ENCODE measurements around the gene NFU1.

The NFU1 gene

GRCh38 chr2:69436938-69437750, at the start of gene NFU1:
Gene NFU1, minus strand, starts transcription at chr2:69437435. Its CDS starts 13 bp downstream, at chr2:69437422.
- Mint-ChIP-seq H3K36me3 (peaks cover 17% of the 10 kb centered on the region), H3K4me3 (peak within 1 kb of the TSS; percentile 95), H3K27ac (peak within 1 kb of the TSS; percentile 99), H3K4me1 (peaks cover 32% of the 10 kb centered on the region), H3K27me3 (no peaks in the 10 kb centered on the region), H3K9me3 (peaks cover 11% of the 10 kb centered on the region)
- CTCF ChIA-PET: interaction anchor here (0.7 to 2.3 kb wide), 12 partner anchors 17 to 277 kb away, joined by 3 to 14 read pairs (median 4); partner anchors contain the start of gene AAK1
- peak; percentile 88 for DNase-seq

GRCh38 chr2:69483696-69484095, 46.5 kb upstream of the NFU1 start:
- no peak overlapping the region for H3K4me3 Mint-ChIP-seq
- CTCF ChIA-PET: no interaction called here
- no peaks in the 10 kb centered on the region for H3K9me3 Mint-ChIP-seq
- H3K36me3 Mint-ChIP-seq: peaks cover 62% of the 10 kb centered on the region
- H3K27me3 Mint-ChIP-seq: no peaks in the 10 kb centered on the region
- no peak overlapping the region for H3K27ac Mint-ChIP-seq
- no peak for DNase-seq
- peaks cover 6% of the 10 kb centered on the region for H3K4me1 Mint-ChIP-seq

DNA sequence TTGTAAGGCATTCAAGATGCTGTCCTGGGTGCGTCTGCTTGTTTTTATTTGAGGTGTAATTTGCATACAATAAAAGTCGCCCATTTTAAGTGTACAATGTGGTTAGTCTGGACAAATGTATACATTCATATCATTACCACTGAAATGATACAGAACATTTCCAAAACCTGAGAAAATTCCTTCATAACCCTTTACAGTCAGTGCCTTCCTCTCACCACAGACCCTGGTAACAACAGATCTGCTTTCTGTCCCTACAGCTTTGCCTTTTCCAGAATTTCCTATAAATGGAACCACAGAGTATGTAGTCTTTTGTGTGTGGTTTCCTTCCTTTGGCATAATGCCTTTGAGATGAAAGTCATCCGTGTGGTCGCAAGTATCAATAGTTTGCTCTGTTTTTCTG, 45.8 kb upstream of the NFU1 start:
- Mint-ChIP-seq H3K27me3 (no peaks in the 10 kb centered on the region), H3K4me1 (peaks cover 6% of the 10 kb centered on the region), H3K4me3 (no peak overlapping the region), H3K36me3 (peaks cover 61% of the 10 kb centered on the region), H3K9me3 (no peaks in the 10 kb centered on the region), H3K27ac (no peak overlapping the region)
- CTCF ChIA-PET: no interaction called here
- DNase-seq: no peak

GRCh38 chr2:69482471-69482870, 45.2 kb upstream of the NFU1 start:
- H3K36me3 Mint-ChIP-seq: peaks cover 60% of the 10 kb centered on the region
- no peak for DNase-seq
- CTCF ChIA-PET: no interaction called here
- no peak overlapping the region for H3K4me3 Mint-ChIP-seq
- no peaks in the 10 kb centered on the region for H3K27me3 Mint-ChIP-seq
- no peak overlapping the region for H3K27ac Mint-ChIP-seq
- peaks cover 12% of the 10 kb centered on the region for H3K4me1 Mint-ChIP-seq
- no peaks in the 10 kb centered on the region for H3K9me3 Mint-ChIP-seq

DNA sequence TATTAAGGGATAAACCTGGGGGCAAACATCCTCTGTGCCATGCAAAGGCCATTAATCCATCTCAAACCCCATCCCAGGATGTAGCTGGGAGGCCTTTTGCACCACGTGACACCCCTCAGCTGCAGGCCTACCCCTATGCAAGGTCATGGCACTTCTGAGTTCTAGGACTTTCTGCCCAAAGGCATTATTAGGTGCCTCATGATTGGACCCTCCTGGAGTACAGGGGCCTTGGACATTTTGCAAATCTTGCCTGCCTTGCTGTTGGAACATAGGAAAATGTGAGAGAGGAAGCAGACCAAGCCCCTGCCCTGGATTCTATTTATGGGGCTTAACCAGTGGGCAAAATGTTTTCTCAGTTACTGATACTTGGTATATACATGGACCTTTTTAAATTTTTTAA, 44.2 kb upstream of the NFU1 start:
- Mint-ChIP-seq H3K36me3 (peaks cover 62% of the 10 kb centered on the region), H3K27ac (no peak overlapping the region), H3K9me3 (no peaks in the 10 kb centered on the region), H3K4me3 (no peak overlapping the region), H3K4me1 (peaks cover 22% of the 10 kb centered on the region), H3K27me3 (no peaks in the 10 kb centered on the region)
- no peak for DNase-seq
- CTCF ChIA-PET: no interaction called here

DNA sequence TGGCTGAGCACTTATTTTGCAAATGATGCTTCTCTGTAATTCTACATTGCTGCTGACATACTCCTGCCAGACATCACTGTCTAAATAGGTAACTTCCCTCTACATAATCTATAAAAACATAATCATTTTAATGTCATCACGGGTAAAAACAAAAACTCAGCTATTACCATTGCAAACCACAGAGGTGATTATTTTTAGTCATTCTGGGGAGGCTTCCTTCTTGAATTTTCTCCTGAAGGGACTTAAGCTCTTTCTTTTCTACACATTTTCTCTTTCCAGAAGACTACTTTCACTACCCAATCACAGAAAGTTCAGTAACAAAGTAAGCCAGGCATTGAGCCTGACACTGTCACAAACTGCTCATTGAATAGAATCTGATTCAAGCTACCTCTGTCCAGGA, 40.4 kb upstream of the NFU1 start:
- Mint-ChIP-seq H3K4me3 (no peak overlapping the region), H3K27me3 (no peaks in the 10 kb centered on the region), H3K27ac (peak overlapping the region; percentile 60), H3K36me3 (peaks cover 58% of the 10 kb centered on the region), H3K4me1 (peaks cover 32% of the 10 kb centered on the region), H3K9me3 (no peaks in the 10 kb centered on the region)
- CTCF ChIA-PET: no interaction called here
- DNase-seq: no peak

DNA sequence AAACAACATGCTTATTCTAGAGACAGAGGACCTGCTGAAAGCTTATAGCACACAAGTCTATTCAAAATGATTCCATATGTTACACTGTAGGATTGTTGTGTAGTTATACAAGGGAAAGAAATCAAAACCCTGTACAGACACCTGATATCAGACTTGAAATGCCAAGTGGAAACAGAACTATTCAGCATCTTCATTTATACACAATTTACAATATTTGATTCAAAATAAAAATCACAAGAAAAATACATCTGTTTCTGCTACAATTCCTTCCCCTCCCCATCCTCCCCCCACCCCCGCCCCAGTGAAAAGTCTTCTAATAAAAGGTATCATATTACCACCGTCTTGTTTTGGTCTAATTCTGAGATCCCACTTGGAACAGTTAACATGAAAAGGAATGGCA, 37.5 kb upstream of the NFU1 start:
- Mint-ChIP-seq H3K27ac (no peak overlapping the region), H3K4me3 (no peak overlapping the region), H3K9me3 (no peaks in the 10 kb centered on the region), H3K4me1 (peaks cover 32% of the 10 kb centered on the region), H3K27me3 (no peaks in the 10 kb centered on the region), H3K36me3 (peaks cover 49% of the 10 kb centered on the region)
- no peak for DNase-seq
- CTCF ChIA-PET: no interaction called here

DNA sequence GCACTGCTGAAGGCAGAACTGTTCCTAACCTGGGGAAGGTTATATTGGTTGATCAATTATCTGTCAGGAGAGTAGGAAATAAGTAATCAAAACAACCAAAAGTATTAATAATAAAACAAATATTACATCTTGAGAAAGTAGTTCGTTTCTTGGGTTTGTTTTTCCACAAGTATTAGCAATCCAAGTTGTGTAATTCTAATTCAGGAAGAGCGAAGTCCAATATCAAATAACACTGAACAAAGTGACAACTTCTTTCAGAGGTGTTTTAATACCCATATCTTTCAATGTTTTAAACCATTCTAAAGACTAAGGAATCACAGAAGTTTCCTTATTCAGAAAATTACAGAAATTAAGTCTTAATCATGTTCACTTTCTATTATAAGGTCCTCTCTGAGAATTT, 34.6 kb upstream of the NFU1 start:
- no peaks in the 10 kb centered on the region for H3K27me3 Mint-ChIP-seq
- CTCF ChIA-PET: interaction anchor here (1.1 kb wide), 1 partner anchor 94 kb away, joined by 3 read pairs; no protein-coding TSS in a partner anchor
- no peak overlapping the region for H3K4me3 Mint-ChIP-seq
- no peak overlapping the region for H3K27ac Mint-ChIP-seq
- peaks cover 19% of the 10 kb centered on the region for H3K4me1 Mint-ChIP-seq
- no peak for DNase-seq
- peaks cover 33% of the 10 kb centered on the region for H3K36me3 Mint-ChIP-seq
- H3K9me3 Mint-ChIP-seq: no peaks in the 10 kb centered on the region

- CTCF ChIA-PET: no interaction called here
- no peak for DNase-seq
- peaks cover 11% of the 10 kb centered on the region for H3K4me1 Mint-ChIP-seq
- H3K9me3 Mint-ChIP-seq: no peaks in the 10 kb centered on the region
- no peak overlapping the region for H3K27ac Mint-ChIP-seq
- no peak overlapping the region for H3K4me3 Mint-ChIP-seq
- H3K36me3 Mint-ChIP-seq: peaks cover 34% of the 10 kb centered on the region
- no peaks in the 10 kb centered on the region for H3K27me3 Mint-ChIP-seq
These were observed 33.7 kb upstream of the NFU1 start for GRCh38 chr2:69470911-69471310.

DNA sequence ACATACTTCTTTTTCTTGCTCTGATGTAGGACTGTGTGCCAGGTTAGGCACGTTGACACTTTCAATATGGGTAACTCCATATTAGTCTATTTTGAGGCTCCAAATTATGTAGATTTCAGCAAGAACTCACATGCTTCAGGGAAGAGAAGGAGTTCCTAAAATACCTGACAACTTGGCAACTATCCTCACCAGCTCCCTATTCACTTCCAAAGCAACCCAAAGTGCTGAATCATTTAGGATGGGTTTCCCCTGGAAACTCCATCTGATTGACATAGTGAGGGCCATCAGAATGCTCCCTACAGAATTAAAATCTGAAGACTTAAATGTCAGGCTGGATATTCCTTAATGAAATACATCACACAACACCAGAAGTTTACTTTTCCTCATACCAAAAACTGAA, 32.5 kb upstream of the NFU1 start:
- no peak overlapping the region for H3K27ac Mint-ChIP-seq
- H3K4me1 Mint-ChIP-seq: no peaks in the 10 kb centered on the region
- no peak for DNase-seq
- H3K4me3 Mint-ChIP-seq: no peak overlapping the region
- peaks cover 36% of the 10 kb centered on the region for H3K36me3 Mint-ChIP-seq
- CTCF ChIA-PET: no interaction called here
- H3K9me3 Mint-ChIP-seq: no peaks in the 10 kb centered on the region
- H3K27me3 Mint-ChIP-seq: no peaks in the 10 kb centered on the region

GRCh38 chr2:69469375-69469774, 32.1 kb upstream of the NFU1 start:
- Mint-ChIP-seq H3K4me1 (no peaks in the 10 kb centered on the region), H3K36me3 (peaks cover 39% of the 10 kb centered on the region), H3K27me3 (no peaks in the 10 kb centered on the region), H3K4me3 (no peak overlapping the region), H3K27ac (no peak overlapping the region), H3K9me3 (no peaks in the 10 kb centered on the region)
- DNase-seq: no peak
- CTCF ChIA-PET: no interaction called here

- Mint-ChIP-seq H3K36me3 (peaks cover 48% of the 10 kb centered on the region), H3K4me3 (no peak overlapping the region), H3K4me1 (no peaks in the 10 kb centered on the region), H3K9me3 (no peaks in the 10 kb centered on the region), H3K27ac (no peak overlapping the region), H3K27me3 (no peaks in the 10 kb centered on the region)
- no peak for DNase-seq
- CTCF ChIA-PET: no interaction called here
These were observed 29.5 kb upstream of the NFU1 start for GRCh38 chr2:69466728-69467127.

GRCh38 chr2:69465513-69466456, 28.6 kb upstream of the NFU1 start:
- Mint-ChIP-seq H3K4me3 (no peak overlapping the region), H3K27ac (no peak overlapping the region), H3K36me3 (peaks cover 48% of the 10 kb centered on the region), H3K4me1 (no peaks in the 10 kb centered on the region), H3K9me3 (no peaks in the 10 kb centered on the region), H3K27me3 (no peaks in the 10 kb centered on the region)
- CTCF ChIA-PET: no interaction called here
- no peak for DNase-seq

GRCh38 chr2:69464575-69464974, 27.3 kb upstream of the NFU1 start:
- Mint-ChIP-seq H3K4me3 (no peak overlapping the region), H3K9me3 (no peaks in the 10 kb centered on the region), H3K27me3 (no peaks in the 10 kb centered on the region), H3K4me1 (no peaks in the 10 kb centered on the region), H3K27ac (no peak overlapping the region), H3K36me3 (peaks cover 45% of the 10 kb centered on the region)
- CTCF ChIA-PET: no interaction called here
- no peak for DNase-seq
